Measurements from ENCODE around the gene FAM20C.

FAM20C gene

DNA sequence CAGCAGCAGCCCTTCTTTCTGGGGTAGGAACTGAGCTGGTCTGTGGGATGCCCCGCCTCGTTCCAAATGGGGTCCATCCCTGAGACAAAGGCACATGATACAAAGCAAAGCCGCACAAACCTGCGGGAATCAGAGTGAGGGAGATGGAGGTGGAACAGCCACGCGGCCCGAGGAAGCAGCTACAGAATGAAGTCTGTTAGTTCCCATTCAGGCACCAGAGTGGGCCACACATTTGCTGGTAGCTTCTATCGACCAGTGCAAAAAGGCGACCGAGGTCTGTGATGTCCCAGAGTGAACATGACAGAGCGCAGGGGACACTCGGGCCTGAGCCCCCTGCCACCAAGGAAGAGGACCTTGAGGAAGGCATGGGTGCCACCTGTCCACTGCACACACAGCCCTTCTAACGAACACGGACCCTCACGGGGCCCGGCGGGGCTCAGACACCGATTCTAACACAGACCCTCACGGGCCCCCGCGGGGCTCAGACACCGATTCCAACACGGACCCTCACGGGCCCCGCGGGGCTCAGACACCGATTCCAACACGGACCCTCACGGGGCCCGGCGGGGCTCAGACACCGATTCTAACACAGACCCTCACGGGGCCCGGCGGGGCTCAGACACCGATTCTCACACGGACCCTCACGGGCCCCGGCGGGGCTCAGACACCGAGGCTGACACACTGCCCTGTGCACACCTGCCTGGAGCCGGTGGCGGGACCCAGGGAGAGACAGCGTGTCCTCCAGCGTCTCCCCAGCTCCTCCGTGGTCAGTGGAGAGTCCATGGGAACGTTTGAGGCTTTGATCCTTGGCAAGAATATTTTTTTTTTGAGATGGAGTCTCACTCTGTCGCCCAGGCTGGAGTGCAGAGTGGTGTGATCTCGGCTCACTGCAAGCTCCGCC lies 32.8 kb upstream of the FAM20C start:
- TF ChIP-seq ZNF335 (tag by site-specific recombination; conservative IDR thresholded peaks at IDR 0.05) (no peak), HOXC10 (CRISPR knock-in tag; IDR thresholded peaks at IDR 0.05) (no peak), ZXDB (tag by site-specific recombination; IDR thresholded peaks at IDR 0.05) (no peak), ZNF362 (tag by site-specific recombination; IDR thresholded peaks at IDR 0.05) (no peak), ZNF169 (tag by site-specific recombination; IDR thresholded peaks at IDR 0.05) (no peak), ZNF175 (tag by site-specific recombination; IDR thresholded peaks at IDR 0.05) (no peak), PRDM4 (tag by site-specific recombination; IDR thresholded peaks at IDR 0.05) (no peak), ZNF768 (tag by site-specific recombination; IDR thresholded peaks at IDR 0.05) (no peak)
- TF ChIP-seq, protein P1, sequence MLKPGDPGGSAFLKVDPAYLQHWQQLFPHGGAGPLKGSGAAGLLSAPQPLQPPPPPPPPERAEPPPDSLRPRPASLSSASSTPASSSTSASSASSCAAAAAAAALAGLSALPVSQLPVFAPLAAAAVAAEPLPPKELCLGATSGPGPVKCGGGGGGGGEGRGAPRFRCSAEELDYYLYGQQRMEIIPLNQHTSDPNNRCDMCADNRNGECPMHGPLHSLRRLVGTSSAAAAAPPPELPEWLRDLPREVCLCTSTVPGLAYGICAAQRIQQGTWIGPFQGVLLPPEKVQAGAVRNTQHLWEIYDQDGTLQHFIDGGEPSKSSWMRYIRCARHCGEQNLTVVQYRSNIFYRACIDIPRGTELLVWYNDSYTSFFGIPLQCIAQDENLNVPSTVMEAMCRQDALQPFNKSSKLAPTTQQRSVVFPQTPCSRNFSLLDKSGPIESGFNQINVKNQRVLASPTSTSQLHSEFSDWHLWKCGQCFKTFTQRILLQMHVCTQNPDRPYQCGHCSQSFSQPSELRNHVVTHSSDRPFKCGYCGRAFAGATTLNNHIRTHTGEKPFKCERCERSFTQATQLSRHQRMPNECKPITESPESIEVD (tag by site-specific recombination; IDR thresholded peaks at IDR 0.05), result no peak
- TF ChIP-seq, protein P2, sequence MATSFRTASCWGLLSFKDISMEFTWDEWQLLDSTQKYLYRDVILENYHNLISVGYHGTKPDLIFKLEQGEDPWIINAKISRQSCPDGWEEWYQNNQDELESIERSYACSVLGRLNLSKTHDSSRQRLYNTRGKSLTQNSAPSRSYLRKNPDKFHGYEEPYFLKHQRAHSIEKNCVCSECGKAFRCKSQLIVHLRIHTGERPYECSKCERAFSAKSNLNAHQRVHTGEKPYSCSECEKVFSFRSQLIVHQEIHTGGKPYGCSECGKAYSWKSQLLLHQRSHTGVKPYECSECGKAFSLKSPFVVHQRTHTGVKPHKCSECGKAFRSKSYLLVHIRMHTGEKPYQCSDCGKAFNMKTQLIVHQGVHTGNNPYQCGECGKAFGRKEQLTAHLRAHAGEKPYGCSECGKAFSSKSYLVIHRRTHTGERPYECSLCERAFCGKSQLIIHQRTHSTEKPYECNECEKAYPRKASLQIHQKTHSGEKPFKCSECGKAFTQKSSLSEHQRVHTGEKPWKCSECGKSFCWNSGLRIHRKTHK (tag by site-specific recombination; IDR thresholded peaks at IDR 0.05), result no peak
- CTCF ChIA-PET, result interaction anchor here (0.6 kb wide), 1 partner anchor 977 kb away, joined by 3 read pairs; no protein-coding TSS in a partner anchor
- H3K9me3 ChIP-seq (ENCODE audit: control insufficient read depth, insufficient read depth, low read depth, low read length), result no peaks in the 10 kb centered on the region
- no peak overlapping the region for H3K4me3 ChIP-seq (ENCODE audit: low read depth, low read length)
- POLR2A ChIA-PET, result no interaction called here
- no peak overlapping the region for H3K27ac ChIP-seq (ENCODE audit: extremely low read depth, low read depth, low read length)
- no peaks in the 10 kb centered on the region for H3K36me3 ChIP-seq (ENCODE audit: control insufficient read depth in 2 of 2, insufficient read depth in 1 of 2, low read length in 2 of 2)
- H3K4me1 ChIP-seq (ENCODE audit: control insufficient read depth, insufficient read depth, low read length), result no peaks in the 10 kb centered on the region

DNA sequence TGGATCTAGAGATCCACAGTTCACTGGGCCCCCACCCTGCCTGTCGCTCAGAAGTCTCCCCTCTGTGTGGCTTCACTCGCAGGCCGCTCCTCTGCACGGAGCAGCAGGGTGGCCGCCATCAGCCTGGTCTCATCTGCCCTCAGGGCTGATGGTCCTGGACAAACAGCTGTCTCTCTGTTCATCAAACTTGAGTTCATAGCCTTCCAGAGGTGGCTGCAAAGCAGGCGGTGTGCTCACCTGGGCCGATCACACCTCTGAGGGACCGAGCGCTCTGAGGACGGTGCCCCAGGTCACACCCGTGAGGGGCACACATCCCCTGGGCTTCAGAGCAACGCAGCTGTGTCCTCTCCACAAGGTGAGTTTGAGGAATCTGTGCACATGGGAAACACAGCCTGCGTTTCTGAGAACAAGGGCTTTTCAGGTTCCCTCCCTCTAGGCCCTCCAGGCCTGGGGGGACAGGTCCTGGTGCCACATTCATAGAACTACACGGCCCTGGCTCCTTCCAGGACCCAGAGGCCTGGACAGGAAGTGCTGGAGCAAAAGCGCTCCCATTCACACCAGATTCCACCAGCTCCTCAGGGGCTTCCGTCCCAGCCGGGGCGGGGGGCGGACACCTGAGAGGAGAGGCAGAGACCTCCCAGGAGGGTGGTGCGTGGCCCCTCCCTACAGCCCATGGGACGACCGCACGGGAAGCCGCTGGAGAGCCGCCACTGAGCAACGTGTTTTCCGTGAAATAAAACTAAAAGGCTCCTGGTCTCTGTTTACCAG lies 31.2 kb upstream of the FAM20C start:
- no peaks in the 10 kb centered on the region for H3K4me1 ChIP-seq (ENCODE audit: control insufficient read depth, insufficient read depth, low read length)
- CTCF ChIA-PET, result no interaction called here
- H3K36me3 ChIP-seq (ENCODE audit: control insufficient read depth in 2 of 2, insufficient read depth in 1 of 2, low read length in 2 of 2), result no peaks in the 10 kb centered on the region
- no peak overlapping the region for H3K27ac ChIP-seq (ENCODE audit: extremely low read depth, low read depth, low read length)
- no peak overlapping the region for H3K4me3 ChIP-seq (ENCODE audit: low read depth, low read length)
- POLR2A ChIA-PET, result no interaction called here
- no peaks in the 10 kb centered on the region for H3K9me3 ChIP-seq (ENCODE audit: control insufficient read depth, insufficient read depth, low read depth, low read length)
- no peak for TF ChIP-seq ZNF791 (tag by site-specific recombination; IDR thresholded peaks at IDR 0.05)
- no peak for TF ChIP-seq OSR2 (tag by site-specific recombination; IDR thresholded peaks at IDR 0.05)
- TF ChIP-seq BCL6B (tag by site-specific recombination; IDR thresholded peaks at IDR 0.05), result no peak
- TF ChIP-seq ZNF23 (tag by site-specific recombination; IDR thresholded peaks at IDR 0.05; ENCODE audit: borderline replicate concordance), result no peak
- TF ChIP-seq, protein P3, sequence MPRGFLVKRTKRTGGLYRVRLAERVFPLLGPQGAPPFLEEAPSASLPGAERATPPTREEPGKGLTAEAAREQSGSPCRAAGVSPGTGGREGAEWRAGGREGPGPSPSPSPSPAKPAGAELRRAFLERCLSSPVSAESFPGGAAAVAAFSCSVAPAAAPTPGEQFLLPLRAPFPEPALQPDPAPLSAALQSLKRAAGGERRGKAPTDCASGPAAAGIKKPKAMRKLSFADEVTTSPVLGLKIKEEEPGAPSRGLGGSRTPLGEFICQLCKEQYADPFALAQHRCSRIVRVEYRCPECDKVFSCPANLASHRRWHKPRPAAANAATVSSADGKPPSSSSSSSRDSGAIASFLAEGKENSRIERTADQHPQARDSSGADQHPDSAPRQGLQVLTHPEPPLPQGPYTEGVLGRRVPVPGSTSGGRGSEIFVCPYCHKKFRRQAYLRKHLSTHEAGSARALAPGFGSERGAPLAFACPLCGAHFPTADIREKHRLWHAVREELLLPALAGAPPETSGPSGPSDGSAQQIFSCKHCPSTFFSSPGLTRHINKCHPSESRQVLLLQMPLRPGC (tag by site-specific recombination; IDR thresholded peaks at IDR 0.05), result no peak
- no peak for TF ChIP-seq ZNF248 (tag by site-specific recombination; IDR thresholded peaks at IDR 0.05)
- no peak for TF ChIP-seq ZNF707 (tag by site-specific recombination; IDR thresholded peaks at IDR 0.05)
- no peak for TF ChIP-seq SP7 (tag by site-specific recombination; IDR thresholded peaks at IDR 0.05)
- TF ChIP-seq SCRT1 (tag by site-specific recombination; IDR thresholded peaks at IDR 0.05; ENCODE audit: borderline replicate concordance), result no peak
- TF ChIP-seq PRDM4 (tag by site-specific recombination; IDR thresholded peaks at IDR 0.05), result no peak
- no peak for TF ChIP-seq SP3 (tag by site-specific recombination; IDR thresholded peaks at IDR 0.05)
